Dedifferentiated amniotic fluid mesenchymal stem cell (primary cell): ENCODE results near the gene OR2M2.

ENCODE experiments used
- DNase-seq: peaks from one replicate; pipeline ENCODE4 v3.0.0-alpha.2; 2016; ENCODE audit errors: extremely low spot score

Gene OR2M2

GRCh38 chr1:248174521-248174920 is at the start of gene OR2M2:
OR2M2 (plus strand) TSS chr1:248174821; CDS start chr1:248179986, 5,165 bp downstream.
- no peak for DNase-seq

GRCh38 chr1:248127653-248128052 is 47.0 kb upstream of the OR2M2 start:
- DNase-seq, result no peak

- no peak for DNase-seq
Observed at GRCh38 chr1:248136811-248137210, 37.8 kb upstream of the OR2M2 start.

GRCh38 chr1:248140846-248141245 is 33.8 kb upstream of the OR2M2 start:
- DNase-seq, result no peak

- DNase-seq, result no peak
Observed at GRCh38 chr1:248143311-248143710, 31.3 kb upstream of the OR2M2 start.

- no peak for DNase-seq
Observed at GRCh38 chr1:248144513-248145198, 30.0 kb upstream of the OR2M2 start, which contains the start of gene OR2M5. OR2M5 (plus strand) TSS chr1:248145148; CDS start chr1:248145148, 0 bp downstream.

- no peak for DNase-seq
Observed at GRCh38 chr1:248152056-248152827, 22.4 kb upstream of the OR2M2 start.

- DNase-seq, result no peak
Observed at GRCh38 chr1:248155927-248156326, 18.7 kb upstream of the OR2M2 start.

GRCh38 chr1:248158758-248159157 is 15.9 kb upstream of the OR2M2 start:
- DNase-seq, result no peak

GRCh38 chr1:248164031-248164430 is 10.6 kb upstream of the OR2M2 start:
- no peak for DNase-seq

- DNase-seq, result no peak
Observed at GRCh38 chr1:248165186-248165585, 9.4 kb upstream of the OR2M2 start.

- no peak for DNase-seq
Observed at GRCh38 chr1:248183996-248184395, 9.4 kb downstream of the OR2M2 start.

- no peak for DNase-seq
Observed at GRCh38 chr1:248187363-248187762, 12.7 kb downstream of the OR2M2 start.

- no peak for DNase-seq
Observed at GRCh38 chr1:248189026-248189425, 14.4 kb downstream of the OR2M2 start.

- DNase-seq, result no peak
Observed at GRCh38 chr1:248194117-248194516, 19.5 kb downstream of the OR2M2 start.

- no peak for DNase-seq
Observed at GRCh38 chr1:248196965-248197364, 22.3 kb downstream of the OR2M2 start, which contains the start of gene OR2M3. OR2M3 (plus strand) TSS chr1:248197265; CDS start chr1:248203068, 5,803 bp downstream.

- DNase-seq, result no peak
Observed at GRCh38 chr1:248215880-248216279, 41.3 kb downstream of the OR2M2 start.

GRCh38 chr1:248225537-248225936 is 50.9 kb downstream of the OR2M2 start:
- no peak for DNase-seq

GRCh38 chr1:248229360-248229908 is 54.8 kb downstream of the OR2M2 start:
- DNase-seq, result no peak
